HG02981 (cell line): Measurements from ENCODE around the gene SOWAHA.

Source experiments
- ATAC-seq: cut with Tn5 transposase; IDR thresholded peaks from one replicate; pipeline ENCODE4 v1.9.1; 2021; ENCODE audit warnings: mild to moderate bottlenecking, moderate library complexity; ENCODE audit not compliant: unreplicated experiment

SOWAHA gene

DNA sequence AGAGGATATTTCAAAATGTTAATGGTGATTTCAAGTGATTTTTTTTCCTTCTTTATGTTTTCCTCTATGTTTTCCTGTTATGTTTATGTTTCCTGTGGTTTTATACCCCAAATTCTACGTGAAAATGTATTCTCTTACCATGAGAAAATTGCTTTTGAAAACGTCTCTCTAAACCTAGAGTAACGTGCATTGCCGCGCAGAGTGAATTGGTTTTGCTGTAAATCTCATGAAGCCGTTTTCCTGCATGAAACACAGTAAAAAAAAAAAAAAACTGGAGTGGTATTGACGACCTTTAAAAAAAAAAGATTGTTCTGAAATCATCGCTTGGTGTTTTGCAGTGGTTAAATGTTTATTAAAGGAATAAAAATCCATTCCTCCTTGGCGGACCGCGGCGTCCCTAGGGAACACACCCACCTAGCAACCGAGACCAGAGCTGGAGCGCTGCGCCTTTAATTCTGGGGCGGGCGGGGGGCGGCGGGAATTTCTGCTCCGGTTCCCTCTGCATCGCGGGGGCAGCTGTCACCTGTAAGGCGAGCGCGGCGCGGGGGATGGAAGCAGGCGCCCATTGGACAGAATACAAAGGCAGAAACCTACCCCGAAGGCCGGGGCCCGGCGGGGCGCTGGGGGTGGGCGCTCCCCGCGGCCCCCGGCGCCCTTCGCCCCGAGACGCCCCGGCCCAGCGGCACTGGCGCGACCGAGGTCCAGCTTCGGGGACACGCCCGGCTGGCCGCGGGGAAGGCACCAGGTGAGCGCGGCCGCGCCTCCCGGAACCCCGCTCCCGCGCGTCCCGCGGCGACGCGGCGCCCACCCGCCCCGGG is at the start of gene SOWAHA:
Gene SOWAHA, plus strand, starts transcription at position 522 of the 818 bp plus-strand sequence. CDS start 320 bp downstream, outside the sequence.
- no peak for ATAC-seq

DNA sequence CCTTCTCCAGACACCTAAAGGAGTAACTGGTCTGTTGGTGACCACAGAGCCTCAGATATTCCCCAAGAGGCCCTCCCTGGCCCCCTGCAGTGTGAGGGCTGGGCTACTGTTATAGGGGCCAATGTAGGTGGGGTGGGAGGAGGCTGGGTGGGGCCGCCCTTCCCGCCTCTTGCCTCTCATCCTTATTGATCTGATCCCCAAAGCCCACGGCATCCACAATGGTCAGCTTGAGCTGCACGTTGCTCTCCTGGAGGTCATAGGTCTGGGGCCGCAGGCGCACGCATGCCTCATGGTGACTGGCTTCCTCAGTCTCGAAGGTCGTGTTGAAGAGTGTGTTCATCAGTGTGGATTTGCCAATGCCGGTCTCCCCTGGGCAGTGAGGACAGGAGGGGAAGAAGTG is 49.1 kb upstream of the SOWAHA start:
- ATAC-seq, result no peak

DNA sequence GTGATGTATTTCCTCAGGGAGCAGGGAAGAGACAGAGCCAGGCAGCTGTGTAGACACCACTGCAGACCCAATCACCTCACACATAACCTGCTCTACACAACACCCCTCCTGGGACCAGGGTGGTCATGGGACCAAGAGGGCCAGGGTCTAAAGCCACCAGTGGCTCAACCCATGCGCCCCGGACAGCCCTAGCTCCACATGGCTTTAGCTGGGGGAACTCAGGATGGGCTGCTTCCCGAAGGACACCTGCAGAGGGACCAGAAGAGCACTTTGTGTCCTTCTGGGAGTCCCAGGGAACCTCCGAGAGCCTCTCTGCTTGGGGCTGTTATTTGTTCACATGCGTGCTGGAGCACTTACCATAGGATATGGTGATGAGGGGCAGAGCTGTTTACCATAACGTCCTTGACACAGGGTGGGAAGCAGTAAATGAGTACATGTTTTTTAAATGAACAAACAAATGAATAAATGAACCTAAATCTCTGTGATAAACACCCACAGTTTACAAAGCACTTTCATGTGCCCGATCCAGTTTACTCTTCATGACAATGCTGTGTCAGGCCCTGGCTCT is 48.3 kb upstream of the SOWAHA start:
- ATAC-seq, result no peak

DNA sequence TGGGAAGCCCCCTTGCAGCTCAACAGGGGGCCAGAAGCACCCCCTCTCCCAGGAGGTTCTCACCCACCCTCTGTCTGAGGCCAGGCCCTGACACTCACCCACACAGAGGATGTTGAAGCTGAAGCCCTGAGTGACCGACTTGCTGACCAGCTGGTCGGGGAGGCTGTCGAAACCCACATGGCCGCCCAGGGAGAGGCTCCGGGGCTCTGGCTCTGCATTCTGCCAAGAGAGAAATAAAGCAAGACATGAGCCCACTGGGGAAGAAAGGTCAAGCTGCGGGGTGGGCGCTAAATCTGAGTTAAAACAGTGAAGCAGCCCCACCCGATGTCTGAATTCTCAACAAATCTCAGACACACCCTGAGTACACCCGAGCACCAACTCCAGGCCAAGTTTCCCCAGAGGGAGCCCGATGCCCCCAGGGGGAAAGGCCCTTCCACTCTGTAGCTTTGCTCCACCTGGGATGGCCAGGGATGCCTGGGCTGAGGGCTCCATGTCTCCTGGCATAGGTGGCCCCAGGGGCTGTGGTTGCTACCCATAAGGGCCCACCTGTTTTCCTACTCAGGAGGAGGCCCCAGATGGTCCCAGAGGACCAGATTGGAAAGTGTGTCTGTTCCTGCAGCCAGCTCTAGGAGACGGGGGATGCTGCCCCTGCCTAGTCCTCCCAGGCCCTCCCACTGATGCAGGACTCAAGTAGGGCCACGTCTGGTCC is 47.6 kb upstream of the SOWAHA start:
- ATAC-seq, result no peak

DNA sequence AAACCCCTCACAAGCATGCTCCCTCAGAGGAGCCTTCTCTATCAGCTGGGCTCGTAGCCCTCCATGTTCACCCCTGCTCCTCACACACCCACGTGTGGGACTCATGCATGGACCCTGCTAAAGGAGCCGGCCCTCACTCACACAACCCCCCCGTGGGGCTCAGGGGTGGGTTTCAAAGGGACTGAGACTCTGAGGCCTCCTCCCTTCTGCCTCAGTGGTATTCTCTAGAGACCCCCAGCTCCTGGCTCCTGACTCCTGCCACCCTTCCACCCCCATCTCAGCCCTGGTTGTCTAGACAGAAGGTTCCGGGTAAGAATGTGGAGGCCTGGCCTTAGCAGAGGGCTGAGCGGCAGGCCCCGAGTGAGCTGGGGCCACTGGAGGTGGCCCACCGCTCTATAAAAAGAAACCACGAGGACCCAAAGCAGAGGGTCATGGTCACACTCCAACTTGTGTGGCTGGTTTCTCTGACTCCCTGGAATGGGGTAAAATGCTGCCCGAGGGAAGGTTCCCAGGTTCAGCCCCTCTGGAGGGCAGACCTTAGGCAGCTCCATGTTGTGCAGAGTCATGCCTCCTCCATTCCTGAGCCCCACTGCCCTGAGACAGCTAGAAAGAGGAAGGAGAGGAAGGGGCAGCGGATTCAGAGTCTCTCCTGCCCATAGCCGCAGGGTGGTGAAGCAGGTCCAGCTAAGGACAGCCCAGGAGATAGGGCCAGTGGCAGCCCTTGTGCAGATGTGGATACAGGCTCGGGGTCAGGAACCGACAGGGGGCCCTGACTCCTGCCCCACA is 46.9 kb upstream of the SOWAHA start:
- no peak for ATAC-seq

DNA sequence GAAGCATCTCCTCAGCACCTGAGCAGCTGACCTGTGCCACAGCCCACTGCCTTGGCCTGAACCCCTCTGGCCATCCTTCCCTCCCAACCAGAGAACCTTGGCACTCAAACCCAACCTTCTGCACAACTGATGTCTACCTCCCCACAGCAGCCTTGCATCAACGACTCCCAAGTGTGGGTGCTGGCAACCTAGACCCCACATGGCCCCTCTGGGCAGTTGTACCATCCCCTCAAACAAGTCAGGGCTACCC is 46.4 kb upstream of the SOWAHA start:
- ATAC-seq, result no peak

DNA sequence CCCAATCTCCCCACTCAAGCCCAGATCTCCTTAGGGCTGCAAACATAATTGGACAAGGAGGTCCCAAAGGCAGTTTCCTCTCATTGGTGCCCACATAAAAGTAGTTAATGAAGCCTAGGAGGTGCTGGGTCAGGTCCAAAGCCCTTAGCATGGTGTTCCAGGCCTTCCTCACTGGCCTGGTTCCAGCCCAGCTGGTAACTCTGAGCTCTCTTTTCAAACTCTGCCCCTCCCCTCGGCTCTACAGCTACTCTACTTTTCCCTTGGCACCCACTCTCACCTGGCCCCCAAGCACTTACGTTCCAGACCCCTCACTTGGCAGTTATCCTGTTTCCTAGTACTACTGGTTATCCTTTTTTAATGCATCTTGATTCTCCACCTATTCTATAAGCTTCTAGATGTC is 46.0 kb upstream of the SOWAHA start:
- ATAC-seq, result no peak

DNA sequence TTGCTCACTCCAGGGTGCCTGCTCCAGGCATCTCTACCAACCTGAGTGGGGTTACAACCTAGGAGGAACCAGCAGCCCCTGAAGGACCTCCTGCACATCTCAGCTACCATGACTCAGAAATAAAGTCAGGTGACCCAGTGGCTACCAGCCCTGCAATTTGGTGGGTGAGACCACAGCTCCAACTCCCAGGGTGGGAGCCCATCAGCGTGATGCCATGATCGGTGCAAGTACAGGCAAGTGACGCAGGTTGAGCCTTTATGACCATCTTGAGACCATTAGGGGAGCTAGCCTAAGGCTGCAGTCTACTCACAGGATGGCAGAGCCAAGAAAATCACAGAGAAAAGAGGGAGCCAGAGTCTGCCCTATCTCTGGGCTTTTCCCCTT is 44.6 kb upstream of the SOWAHA start:
- ATAC-seq, result no peak

DNA sequence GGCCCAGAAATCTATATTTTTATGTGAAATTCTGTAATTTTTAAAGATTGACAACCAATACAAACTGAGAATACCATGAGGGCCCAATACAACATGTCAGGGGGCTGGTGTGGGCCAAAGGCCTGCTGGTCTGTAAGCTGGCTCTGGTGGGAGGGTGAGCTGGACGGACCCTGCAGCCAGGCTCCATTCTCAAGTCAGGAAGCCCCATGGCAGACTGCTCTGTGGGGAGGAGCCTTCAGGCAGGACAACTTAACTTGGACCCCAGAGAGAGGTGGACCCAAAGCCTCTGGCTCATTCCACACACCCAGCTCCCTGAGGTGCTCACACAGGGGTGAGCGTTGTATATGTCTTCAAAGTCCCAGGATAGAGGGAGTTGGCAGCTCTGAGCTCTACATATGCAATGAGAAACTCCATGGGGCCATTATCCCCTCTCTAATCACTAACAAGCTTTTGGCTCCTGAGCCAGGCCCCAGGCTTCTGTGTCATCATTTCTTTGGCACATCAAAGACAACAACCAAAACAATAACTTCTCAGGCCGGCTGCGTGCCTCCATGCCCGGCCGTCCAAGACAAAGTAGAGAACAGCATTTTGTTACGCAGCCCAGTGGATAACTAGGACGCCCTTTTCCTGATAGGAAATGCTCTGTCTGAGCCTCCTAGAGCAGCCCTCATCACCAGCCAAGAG is 42.5 kb upstream of the SOWAHA start:
- no peak for ATAC-seq

DNA sequence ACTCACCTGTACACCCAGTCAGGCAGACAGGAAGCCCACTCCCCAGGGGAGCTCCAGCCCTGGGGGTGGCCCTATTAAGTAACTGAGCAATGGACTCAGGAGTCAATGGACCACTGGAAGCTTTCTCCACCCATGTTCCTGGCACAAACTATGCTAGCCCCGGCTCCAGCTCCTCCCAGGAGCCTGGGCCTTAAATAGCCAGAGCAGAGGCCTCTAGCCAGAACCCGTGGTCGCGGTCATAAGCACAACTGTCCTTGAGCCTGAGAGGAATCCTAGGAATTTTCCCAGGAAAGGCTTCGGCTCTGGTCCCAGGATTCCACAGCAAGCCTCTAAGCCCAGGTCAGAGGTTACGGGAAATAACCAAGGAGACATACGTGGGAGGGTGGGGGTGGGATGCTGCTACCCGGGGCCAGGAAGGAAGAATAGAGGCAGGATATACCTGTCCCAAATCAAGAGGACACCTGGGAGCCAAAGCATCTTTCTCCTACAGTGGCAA is 41.6 kb upstream of the SOWAHA start:
- no peak for ATAC-seq

DNA sequence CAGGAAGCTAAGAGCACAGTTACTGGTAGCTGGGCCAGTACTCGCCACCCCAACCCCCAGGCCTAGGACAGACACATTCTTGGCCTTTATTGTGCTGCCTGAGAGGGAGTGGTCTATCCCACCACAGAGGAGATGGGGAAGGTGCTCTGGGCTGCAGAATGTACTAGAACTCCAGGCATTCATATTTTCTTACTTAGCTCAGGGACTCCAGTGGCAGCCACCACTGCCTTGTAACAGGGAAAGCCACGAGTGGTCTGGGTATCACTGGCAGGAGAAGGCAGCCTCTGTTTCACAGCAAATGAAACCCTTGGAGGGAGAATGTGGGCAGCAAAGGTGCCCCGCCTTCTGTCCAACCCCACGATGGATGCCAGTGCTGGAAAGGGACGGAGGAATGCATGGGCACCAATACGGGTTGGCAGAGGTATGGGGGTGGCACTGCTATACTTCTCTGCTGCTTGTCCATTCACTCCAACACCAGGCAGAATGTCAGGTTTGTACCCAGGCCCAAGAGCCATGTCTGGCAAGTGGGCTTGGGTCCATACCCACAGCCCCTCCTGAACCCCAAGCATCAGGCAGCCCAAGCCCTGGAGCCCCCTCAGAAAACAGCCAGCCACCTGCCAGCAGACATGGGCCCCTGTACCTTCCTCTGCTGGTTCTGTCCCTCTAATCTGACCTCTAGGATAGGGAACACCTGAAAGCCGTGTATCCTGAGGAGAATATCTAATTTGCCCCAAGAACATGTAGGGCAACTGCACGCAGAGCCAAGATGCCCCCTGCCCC is 40.6 kb upstream of the SOWAHA start:
- ATAC-seq, result no peak

DNA sequence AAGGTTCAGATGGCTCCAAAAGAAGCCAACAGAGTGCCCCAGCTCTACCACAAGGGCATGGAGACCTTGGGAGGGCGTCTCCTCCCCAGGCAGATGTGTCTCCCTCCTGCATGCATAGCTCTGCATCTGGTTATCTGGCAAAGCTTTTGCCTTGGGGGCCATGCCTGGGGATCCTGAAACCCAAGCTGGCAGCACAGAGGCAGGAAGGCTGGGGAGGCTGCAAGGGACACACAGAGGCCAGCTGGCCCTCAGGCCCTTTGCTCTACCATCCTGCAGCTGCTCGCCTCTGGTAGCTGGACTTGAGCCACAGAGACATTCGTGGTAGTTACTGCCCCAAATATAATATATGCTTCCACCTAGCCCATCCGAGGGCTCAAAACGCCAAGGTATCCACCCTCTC is 40.0 kb upstream of the SOWAHA start:
- ATAC-seq, result no peak

DNA sequence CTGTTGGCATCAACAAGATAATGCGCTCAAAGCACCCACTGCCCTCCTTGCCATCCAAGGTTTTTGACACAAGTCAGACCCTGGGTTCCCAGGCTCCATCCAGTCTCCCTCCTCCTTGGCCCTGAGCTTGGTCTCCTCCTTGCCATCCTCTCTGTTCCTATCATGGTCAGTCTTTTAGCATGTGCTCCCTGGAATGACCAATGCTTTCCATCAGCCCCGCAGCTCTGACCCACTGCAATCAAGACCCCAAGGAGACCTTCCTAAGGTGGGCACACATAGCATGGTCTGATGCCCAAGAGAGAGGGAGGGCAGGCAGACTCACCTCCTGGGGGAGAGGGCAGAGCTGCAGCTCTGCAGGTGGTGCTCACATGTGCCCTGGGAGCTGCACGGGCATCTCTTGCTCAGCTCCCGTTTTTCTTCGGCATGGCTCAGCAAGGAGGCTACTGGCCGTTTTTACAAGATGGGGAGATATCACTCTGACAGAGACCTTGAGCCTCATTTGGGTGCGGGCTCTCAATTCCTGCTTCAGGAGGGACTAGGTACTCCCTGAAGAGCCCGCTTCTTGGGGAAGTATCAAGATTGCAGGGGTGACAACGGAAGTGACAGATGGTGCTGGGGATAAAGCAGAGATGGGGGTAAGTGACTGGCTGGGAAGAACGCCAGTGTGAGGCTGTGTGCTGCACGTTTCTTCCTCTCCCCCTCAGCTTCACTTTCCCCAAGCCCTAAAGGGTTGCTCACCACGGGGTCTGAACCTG is 39.3 kb upstream of the SOWAHA start:
- no peak for ATAC-seq

DNA sequence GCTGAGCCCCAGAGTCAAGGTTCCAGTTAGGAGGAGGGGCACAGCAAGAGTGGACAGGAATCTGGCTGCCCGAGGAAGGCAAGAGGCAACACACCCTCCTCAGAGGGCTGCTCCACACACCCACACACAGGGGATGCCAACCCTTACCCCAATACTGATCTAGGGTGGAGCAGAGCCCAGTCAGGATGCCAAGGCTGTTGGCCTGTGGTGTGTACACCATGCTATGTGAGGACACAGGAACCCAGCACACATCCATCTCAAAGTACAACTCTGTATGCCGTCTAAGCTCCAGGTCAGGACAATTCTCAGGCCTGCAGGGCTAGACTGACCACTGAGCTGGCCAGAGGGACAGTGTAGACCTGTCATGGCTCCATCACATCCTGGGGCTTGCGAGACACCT is 38.7 kb upstream of the SOWAHA start:
- ATAC-seq, result no peak

DNA sequence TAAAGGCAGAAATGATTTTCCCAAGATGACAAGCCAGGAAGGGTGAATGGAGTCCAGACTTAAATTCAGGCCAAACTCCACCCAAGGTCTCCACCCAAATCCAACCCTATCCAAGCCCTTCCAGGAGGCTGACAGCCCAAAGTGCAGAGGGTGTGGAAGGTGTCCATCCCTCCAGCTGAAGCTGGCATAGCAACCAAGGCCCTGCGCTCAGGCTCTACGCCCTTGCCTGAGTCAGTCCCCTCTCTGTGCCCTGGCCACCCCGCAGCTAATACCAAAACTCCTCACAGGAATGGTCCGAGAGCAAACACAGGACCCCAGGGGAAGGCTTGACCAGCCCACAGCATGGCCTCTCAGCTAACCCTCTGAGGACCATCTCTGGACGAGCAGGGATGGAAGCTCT is 38.2 kb upstream of the SOWAHA start:
- ATAC-seq, result no peak

DNA sequence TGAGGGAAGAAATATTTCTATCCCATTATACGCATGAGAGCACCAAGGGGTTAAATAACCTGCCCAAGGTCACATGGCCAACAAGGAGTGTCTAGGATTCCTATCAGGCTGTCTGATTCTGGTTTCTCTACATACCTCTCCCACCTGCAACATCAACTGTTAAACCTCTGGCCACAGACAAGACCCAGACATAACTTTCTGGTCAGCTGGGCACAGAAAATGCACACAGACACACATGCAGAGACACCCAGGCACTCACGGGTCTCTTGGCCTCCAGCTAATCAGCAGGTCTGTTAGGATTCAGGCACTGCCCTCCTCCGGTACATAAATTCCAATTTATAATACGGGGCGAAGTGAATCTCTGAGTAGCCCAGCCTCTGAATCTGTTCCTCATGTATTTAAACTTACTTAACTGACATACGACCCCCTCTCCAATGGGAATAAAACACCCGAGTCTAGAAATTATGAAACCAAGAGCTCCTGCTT is 37.6 kb upstream of the SOWAHA start:
- no peak for ATAC-seq

DNA sequence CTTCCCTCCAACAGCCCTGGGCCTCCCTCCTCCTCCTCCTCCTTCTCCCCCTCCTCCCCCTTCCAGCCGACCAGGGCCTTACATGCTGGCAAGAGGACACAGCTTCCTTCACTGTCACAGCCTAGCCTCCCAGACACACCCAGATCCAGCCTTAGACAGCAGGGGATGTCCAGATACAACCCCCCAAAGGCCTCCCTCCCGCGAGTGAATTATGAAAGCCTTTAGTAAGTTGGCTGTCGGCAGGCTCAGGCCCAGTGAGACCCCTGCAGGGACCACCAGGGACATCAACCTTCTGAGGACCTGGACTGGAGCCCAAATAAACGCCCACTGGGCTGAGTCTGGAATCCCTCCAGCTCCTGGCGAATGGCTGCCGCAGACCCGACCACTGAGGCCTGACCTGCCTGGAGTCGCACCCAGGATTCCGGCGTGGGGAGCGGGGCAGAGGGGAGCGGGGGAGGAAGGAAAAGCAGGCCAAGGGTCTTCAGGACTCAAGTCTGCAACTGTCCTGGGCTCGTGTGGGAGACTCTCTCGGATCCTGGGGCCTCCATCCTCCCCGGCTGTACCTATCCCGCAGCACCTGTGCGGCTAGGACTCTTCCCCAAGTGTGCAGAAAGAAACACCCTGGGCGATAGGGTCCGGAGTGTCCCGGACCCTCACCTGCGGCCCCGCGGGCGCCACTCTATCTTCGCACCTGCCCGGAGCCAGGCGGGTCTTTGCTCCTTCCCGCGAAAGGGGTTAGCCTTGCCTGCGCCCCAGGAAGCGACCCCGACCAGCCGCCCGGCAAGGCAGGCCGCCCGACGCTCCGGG is 36.8 kb upstream of the SOWAHA start:
- ATAC-seq, result peak; percentile 24

DNA sequence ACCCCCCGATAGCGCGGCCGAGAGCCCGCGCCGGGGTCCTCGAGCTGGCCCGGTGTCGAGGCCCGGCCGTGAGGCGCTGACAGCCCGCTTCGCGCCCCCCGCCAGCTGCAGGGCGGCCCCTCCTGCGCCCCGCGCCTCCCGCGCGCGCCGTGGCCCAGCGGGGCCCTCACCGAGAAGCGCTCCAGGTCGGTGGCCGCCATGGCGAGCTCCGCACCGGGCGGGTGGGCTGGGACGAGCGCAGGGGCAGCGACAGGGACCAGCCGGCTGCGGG is 36.2 kb upstream of the SOWAHA start:
- no peak for ATAC-seq
